ENCODE data around the gene FAM200A. TPM values are rescaled to one million over a fixed set of nuclear protein-coding genes. Genes with fewer than 3 reads are reported as not detected.
"Not testable (repeated sequence)": the region's sequence is repeated elsewhere in the genome, so short reads cannot be mapped to it uniquely, and the experiment has no call there.

The FAM200A gene
- total RNA-seq, 3 donors from 2014 or later (not counting 1 experiment from before 2014, with no cell fraction given): 2.3 to 3.1 (median 2.6) TPM

DNA sequence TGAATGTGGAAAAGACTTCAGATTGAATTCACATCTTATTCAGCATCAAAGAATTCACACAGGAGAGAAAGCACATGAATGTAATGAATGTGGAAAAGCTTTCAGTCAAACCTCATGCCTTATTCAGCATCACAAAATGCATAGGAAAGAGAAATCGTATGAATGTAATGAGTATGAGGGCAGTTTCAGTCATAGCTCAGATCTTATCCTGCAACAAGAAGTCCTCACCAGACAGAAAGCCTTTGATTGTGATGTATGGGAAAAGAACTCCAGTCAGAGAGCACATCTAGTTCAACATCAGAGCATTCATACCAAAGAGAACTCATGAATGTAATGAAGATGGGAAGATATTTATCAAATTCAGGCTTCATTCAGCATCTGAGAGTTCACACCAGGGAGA lies 21.3 kb upstream of the FAM200A start:
- Histone ChIP-seq H3K4me3 (ENCODE audit: low read length) (no peak overlapping the region), H3K36me3 (ENCODE audit: control insufficient read depth, insufficient read depth, low read length) (peaks cover 43% of the 10 kb centered on the region), H3K9me3 (ENCODE audit: control insufficient read depth, insufficient read depth, low read length) (no peaks in the 10 kb centered on the region), H3K27me3 (ENCODE audit: control insufficient read depth, insufficient read depth, low read length) (no peaks in the 10 kb centered on the region), H3K4me1 (ENCODE audit: control insufficient read depth, insufficient read depth, low read length) (no peaks in the 10 kb centered on the region), H3K27ac (ENCODE audit: low read length) (no peak overlapping the region)
- ATAC-seq: no peak
- no peak for DNase-seq
- TF ChIP-seq, protein P1, sequence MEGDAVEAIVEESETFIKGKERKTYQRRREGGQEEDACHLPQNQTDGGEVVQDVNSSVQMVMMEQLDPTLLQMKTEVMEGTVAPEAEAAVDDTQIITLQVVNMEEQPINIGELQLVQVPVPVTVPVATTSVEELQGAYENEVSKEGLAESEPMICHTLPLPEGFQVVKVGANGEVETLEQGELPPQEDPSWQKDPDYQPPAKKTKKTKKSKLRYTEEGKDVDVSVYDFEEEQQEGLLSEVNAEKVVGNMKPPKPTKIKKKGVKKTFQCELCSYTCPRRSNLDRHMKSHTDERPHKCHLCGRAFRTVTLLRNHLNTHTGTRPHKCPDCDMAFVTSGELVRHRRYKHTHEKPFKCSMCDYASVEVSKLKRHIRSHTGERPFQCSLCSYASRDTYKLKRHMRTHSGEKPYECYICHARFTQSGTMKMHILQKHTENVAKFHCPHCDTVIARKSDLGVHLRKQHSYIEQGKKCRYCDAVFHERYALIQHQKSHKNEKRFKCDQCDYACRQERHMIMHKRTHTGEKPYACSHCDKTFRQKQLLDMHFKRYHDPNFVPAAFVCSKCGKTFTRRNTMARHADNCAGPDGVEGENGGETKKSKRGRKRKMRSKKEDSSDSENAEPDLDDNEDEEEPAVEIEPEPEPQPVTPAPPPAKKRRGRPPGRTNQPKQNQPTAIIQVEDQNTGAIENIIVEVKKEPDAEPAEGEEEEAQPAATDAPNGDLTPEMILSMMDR (IDR thresholded peaks at IDR 0.05): no peak
- no peaks in the 10 kb centered on the region for H3K9me3 Mint-ChIP-seq
- peak overlapping the region; percentile 18 to 65 for H3K27ac Mint-ChIP-seq
- H3K4me1 Mint-ChIP-seq: peaks cover 0 to 14% of the 10 kb centered on the region in 2 donors
- WGBS (ENCODE audit: insufficient coverage): no CpG with 5 or more reads among the region's 1 CpG
- H3K4me3 Mint-ChIP-seq: no peak overlapping the region
- H3K36me3 Mint-ChIP-seq: peaks cover 20% of the 10 kb centered on the region
- no peaks in the 10 kb centered on the region for H3K27me3 Mint-ChIP-seq (ENCODE audit: low read depth in 2 of 2)
- intact Hi-C loops (cut with micrococcal nuclease): no loop called here

DNA sequence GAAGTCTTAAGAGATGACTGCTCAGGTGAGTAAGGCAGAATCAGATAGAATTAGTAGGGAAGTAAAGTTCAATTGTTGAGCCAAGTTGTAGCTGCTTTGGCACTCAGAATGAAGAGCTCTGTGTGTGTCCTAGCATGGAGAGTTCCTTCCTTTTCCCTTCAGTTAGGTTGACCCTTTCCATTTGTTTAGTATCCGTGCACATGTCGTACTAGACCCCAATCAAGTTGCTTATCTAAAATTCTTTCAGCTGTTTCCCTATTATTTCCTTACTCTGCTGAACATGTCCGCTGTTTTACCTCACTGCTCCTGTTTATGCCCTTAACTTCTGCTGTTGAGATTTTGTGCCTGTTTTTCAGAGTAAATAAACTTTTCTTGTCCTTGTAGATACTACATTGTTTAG lies 19.9 kb upstream of the FAM200A start:
- intact Hi-C loops (cut with micrococcal nuclease): no loop called here
- Mint-ChIP-seq H3K4me3 (no peak overlapping the region), H3K9me3 (no peaks in the 10 kb centered on the region), H3K27me3 (ENCODE audit: low read depth in 2 of 2) (no peaks in the 10 kb centered on the region), H3K4me1 (peaks cover 0 to 14% of the 10 kb centered on the region in 2 donors), H3K36me3 (peaks cover 20% of the 10 kb centered on the region), H3K27ac (peak overlapping the region; percentile 6 to 65)
- Histone ChIP-seq H3K27me3 (ENCODE audit: control insufficient read depth, insufficient read depth, low read length) (no peaks in the 10 kb centered on the region), H3K27ac (ENCODE audit: low read length) (no peak overlapping the region), H3K9me3 (ENCODE audit: control insufficient read depth, insufficient read depth, low read length) (no peaks in the 10 kb centered on the region), H3K4me1 (ENCODE audit: control insufficient read depth, insufficient read depth, low read length) (no peaks in the 10 kb centered on the region), H3K4me3 (ENCODE audit: low read length) (no peak overlapping the region), H3K36me3 (ENCODE audit: control insufficient read depth, insufficient read depth, low read length) (peaks cover 43% of the 10 kb centered on the region)
- TF ChIP-seq, protein P1 (IDR thresholded peaks at IDR 0.05): no peak
- DNase-seq (no peak), ATAC-seq (no peak)
- 100% methylated on average over 3 of the region's 3 CpGs for WGBS (ENCODE audit: insufficient coverage)

DNA sequence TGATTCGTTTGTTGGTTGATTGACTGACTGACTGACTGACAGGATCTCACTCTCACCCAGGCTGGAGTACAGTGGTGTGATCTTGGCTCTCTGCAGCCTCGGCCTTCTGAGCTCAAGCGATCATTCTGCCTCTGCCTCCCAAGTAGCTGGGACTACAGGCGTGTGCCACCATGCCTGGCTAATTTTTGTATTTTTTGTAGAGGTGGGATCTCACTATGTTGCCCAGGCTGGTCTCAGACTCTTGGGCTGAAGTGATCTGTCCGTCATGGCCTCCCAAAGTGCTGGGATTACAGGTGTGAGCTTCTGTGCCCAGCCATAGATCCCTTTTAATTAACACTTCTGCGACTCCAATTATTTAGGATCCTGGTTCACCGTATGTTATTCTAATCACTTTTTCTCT lies 16.9 kb upstream of the FAM200A start:
- peaks cover 60% of the 10 kb centered on the region for H3K36me3 ChIP-seq (ENCODE audit: control insufficient read depth, insufficient read depth, low read length)
- ATAC-seq; H3K4me3 ChIP-seq (ENCODE audit: low read length); H3K27me3 Mint-ChIP-seq (ENCODE audit: low read depth in 2 of 2); H3K27me3 ChIP-seq (ENCODE audit: control insufficient read depth, insufficient read depth, low read length); H3K9me3 ChIP-seq (ENCODE audit: control insufficient read depth, insufficient read depth, low read length); H3K4me3 Mint-ChIP-seq; H3K4me1 ChIP-seq (ENCODE audit: control insufficient read depth, insufficient read depth, low read length); H3K9me3 Mint-ChIP-seq; DNase-seq; intact Hi-C loops (cut with micrococcal nuclease); H3K27ac ChIP-seq (ENCODE audit: low read length): not testable (repeated sequence)
- 99% methylated on average over 7 of the region's 7 CpGs for WGBS (ENCODE audit: insufficient coverage)
- Mint-ChIP-seq H3K36me3 (peaks cover 28% of the 10 kb centered on the region), H3K27ac (peak overlapping the region in 1 of 2 donors; percentile 27), H3K4me1 (peaks cover 10 to 20% of the 10 kb centered on the region in 2 donors)

DNA sequence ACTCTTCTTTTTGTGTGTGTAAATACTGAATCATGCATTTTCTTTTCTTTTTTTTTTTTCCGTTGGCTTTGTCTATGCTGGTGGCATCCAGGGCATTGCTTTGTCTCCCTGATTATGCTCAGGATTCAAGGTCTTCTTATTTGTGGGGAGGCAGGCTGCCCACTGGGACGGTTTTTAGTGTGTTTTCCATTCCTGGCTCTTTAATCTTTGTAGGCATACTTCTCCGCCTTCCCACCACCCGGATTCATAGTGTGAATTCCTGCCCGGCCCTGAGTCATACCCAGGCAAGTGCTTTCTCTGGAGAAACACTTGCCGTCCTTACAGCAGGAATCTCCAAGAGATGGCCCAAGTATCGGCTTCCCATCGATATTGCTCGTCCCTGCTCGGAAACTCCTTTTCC lies 11.7 kb upstream of the FAM200A start:
- Mint-ChIP-seq H3K27me3 (ENCODE audit: low read depth in 2 of 2) (no peaks in the 10 kb centered on the region), H3K9me3 (no peaks in the 10 kb centered on the region), H3K4me3 (peak overlapping the region; percentile 6), H3K27ac (peak overlapping the region; percentile 53 to 70), H3K36me3 (peaks cover 27% of the 10 kb centered on the region), H3K4me1 (peaks cover 28 to 37% of the 10 kb centered on the region in 2 donors)
- peaks cover 50% of the 10 kb centered on the region for H3K36me3 ChIP-seq (ENCODE audit: control insufficient read depth, insufficient read depth, low read length)
- intact Hi-C loops (cut with micrococcal nuclease): no loop called here
- H3K4me1 ChIP-seq (ENCODE audit: control insufficient read depth, insufficient read depth, low read length): peaks cover 19% of the 10 kb centered on the region
- no peak for DNase-seq
- H3K4me3 ChIP-seq (ENCODE audit: low read length): no peak overlapping the region
- H3K27me3 ChIP-seq (ENCODE audit: control insufficient read depth, insufficient read depth, low read length): no peaks in the 10 kb centered on the region
- H3K27ac ChIP-seq (ENCODE audit: low read length): no peak overlapping the region
- no peak for ATAC-seq
- TF ChIP-seq, protein P1 (IDR thresholded peaks at IDR 0.05): no peak
- WGBS (ENCODE audit: insufficient coverage): 98% methylated on average over 9 of the region's 10 CpGs
- no peaks in the 10 kb centered on the region for H3K9me3 ChIP-seq (ENCODE audit: control insufficient read depth, insufficient read depth, low read length)

Data from natural killer cell (primary cell).